PC-3 (cell line): Measurements from ENCODE around the gene SOX1.

Experiments
- CTCF ChIP-seq: fragments of 300-600 bp; sonication (generic); conservative IDR thresholded peaks from 2 replicates; pipeline ENCODE4 v1.5.1; 2017; ENCODE audit warnings: antibody characterized with exemption, low read depth, mild to moderate bottlenecking, low read length
- EZH2 ChIP-seq: fragments of 300-600 bp; sonication (generic); IDR thresholded peaks from one replicate; pipeline ENCODE4 v1.6.1; 2017; ENCODE audit warnings: antibody characterized with exemption, mild to moderate bottlenecking, low read length; ENCODE audit not compliant: unreplicated experiment
- EZH2phosphoT487 ChIP-seq: fragments of 300-600 bp; sonication (generic); IDR thresholded peaks from 2 replicates; pipeline ENCODE4 v1.6.1; 2018; ENCODE audit warnings: mild to moderate bottlenecking, antibody characterized with exemption, low read length, borderline replicate concordance

GRCh38 chr13:112063807-112064206, 3.1 kb upstream of the SOX1 start:
- TF ChIP-seq CTCF (no peak), EZH2 (no peak), EZH2phosphoT487 (no peak)
